GM23338 (cell line): ENCODE results near the gene IGSF8. TPM values are rescaled to one million over a fixed set of nuclear protein-coding genes. Genes with fewer than 3 reads are reported as not detected.
A peak's percentile ranks its signal among the peaks of the same experiment; 100 is the strongest.

Experiments
- ATAC-seq: fragments of 200-7000 bp; cut with Tn5 transposase; 3 replicates; pipeline ENCODE4 v1.9.1; 2020
- DNase-seq: peaks from one replicate; pipeline ENCODE4 v3.0.0-alpha.2; 2015; ENCODE audit warnings: low spot score
- H2AFZ ChIP-seq: fragments of 200-600 bp; sonication (generic); 2 replicates; pipeline ENCODE4 v1.8.0; 2016; ENCODE audit warnings: antibody characterized with exemption, mild to moderate bottlenecking, moderate library complexity
- H3F3A ChIP-seq: fragments of 200-600 bp; sonication (generic); replicated peaks from 2 replicates; pipeline ENCODE4 v1.8.0; 2017; ENCODE audit warnings: antibody characterized with exemption, mixed run types, low read depth
- H3K27ac ChIP-seq: fragments of 200-600 bp; sonication (generic); 2 replicates; pipeline ENCODE4 v1.6.1; 2016; ENCODE audit warnings: low read depth
- H3K27me3 ChIP-seq: fragments of 200-600 bp; sonication (generic); 2 replicates; pipeline ENCODE4 v1.8.0; 2016; ENCODE audit warnings: mild to moderate bottlenecking, mixed run types, moderate library complexity; ENCODE audit not compliant: insufficient read depth
- H3K36me3 ChIP-seq: fragments of 200-600 bp; sonication (generic); 2 replicates; pipeline ENCODE4 v1.8.0; 2016; ENCODE audit warnings: mild to moderate bottlenecking; ENCODE audit not compliant: insufficient read depth
- H3K4me1 ChIP-seq: fragments of 200-600 bp; sonication (generic); 2 replicates; pipeline ENCODE4 v1.8.0; 2016; ENCODE audit warnings: mild to moderate bottlenecking, moderate library complexity; ENCODE audit not compliant: insufficient read depth
- H3K4me2 ChIP-seq: fragments of 200-600 bp; sonication (generic); 2 replicates; pipeline ENCODE4 v1.7.1; 2017; ENCODE audit warnings: mixed run types
- H3K4me3 ChIP-seq: fragments of 200-600 bp; sonication (generic); 2 replicates; pipeline ENCODE4 v1.6.1; 2016; ENCODE audit warnings: mixed run types
- H3K79me2 ChIP-seq: fragments of 200-600 bp; sonication (generic); replicated peaks from 2 replicates; pipeline ENCODE4 v1.8.0; 2017; ENCODE audit warnings: mild to moderate bottlenecking; ENCODE audit not compliant: insufficient read depth
- H3K9me2 ChIP-seq: fragments of 200-600 bp; sonication (generic); 2 replicates; pipeline ENCODE4 v1.8.0; 2017; ENCODE audit not compliant: insufficient read depth
- H4K20me1 ChIP-seq: fragments of 200-600 bp; sonication (generic); replicated peaks from 2 replicates; pipeline ENCODE4 v1.8.0; 2017; ENCODE audit warnings: mild to moderate bottlenecking; ENCODE audit not compliant: insufficient read depth
- H3K27ac Mint-ChIP-seq: 2 replicates; pipeline ENCODE4 v1.8.0; 2020; ENCODE audit warnings: inconsistent platforms, mild to moderate bottlenecking, moderate library complexity, mixed read lengths
- H3K27me3 Mint-ChIP-seq: 3 replicates; pipeline ENCODE4 v1.8.0; 2022; ENCODE audit warnings: low read depth, mild to moderate bottlenecking, moderate library complexity, mixed read lengths, inconsistent platforms; ENCODE audit not compliant: insufficient read depth, poor library complexity
- H3K36me3 Mint-ChIP-seq: 3 replicates; pipeline ENCODE4 v1.8.0; 2021; ENCODE audit warnings: low read depth, mild to moderate bottlenecking, inconsistent platforms, moderate library complexity, mixed read lengths
- H3K4me1 Mint-ChIP-seq: 3 replicates; pipeline ENCODE4 v1.8.0; 2020; ENCODE audit warnings: mild to moderate bottlenecking, inconsistent platforms, mixed read lengths
- H3K4me3 Mint-ChIP-seq: 3 replicates; pipeline ENCODE4 v1.8.0; 2021; ENCODE audit warnings: moderate library complexity, mild to moderate bottlenecking, inconsistent platforms, mixed read lengths
- H3K9me3 Mint-ChIP-seq: 3 replicates; pipeline ENCODE4 v1.8.0; 2020; ENCODE audit warnings: moderate library complexity, mild to moderate bottlenecking, inconsistent platforms, mixed read lengths
- CREB1 ChIP-seq: fragments of 250-450 bp; sonication (Bioruptor Pico); IDR thresholded peaks from 2 replicates; pipeline ENCODE4 v1.5.0; 2020; ENCODE audit warnings: low read depth, mild to moderate bottlenecking, moderate library complexity
- EZH2 ChIP-seq: fragments of 200-600 bp; sonication (generic); IDR thresholded peaks from one replicate; pipeline ENCODE4 v1.8.0; 2017; ENCODE audit warnings: antibody characterized with exemption, mild to moderate bottlenecking, low read depth; ENCODE audit not compliant: unreplicated experiment
- JUNB ChIP-seq: IDR thresholded peaks from one replicate; pipeline ENCODE4 v1.6.1; 2016; ENCODE audit warnings: antibody characterized with exemption; ENCODE audit not compliant: unreplicated experiment
- NANOG ChIP-seq: IDR thresholded peaks from 2 replicates; pipeline ENCODE4 v1.6.1; 2016; ENCODE audit warnings: antibody characterized with exemption, borderline replicate concordance
- POLR2AphosphoS5 ChIP-seq: IDR thresholded peaks from 2 replicates; pipeline ENCODE4 v1.6.1; 2016; ENCODE audit warnings: antibody characterized with exemption, low read depth
- REST ChIP-seq: IDR thresholded peaks from one replicate; pipeline ENCODE4 v1.6.1; 2018; ENCODE audit warnings: antibody characterized with exemption; ENCODE audit not compliant: unreplicated experiment
- ZNF114 ChIP-seq: fragments of 250-450 bp; sonication (Bioruptor Pico); IDR thresholded peaks from 2 replicates; pipeline ENCODE4 v1.5.0; 2020; ENCODE audit warnings: mild to moderate bottlenecking, moderate library complexity
- polyA plus RNA-seq: library from polyadenylated mRNA; unstranded; fragments of >200 nt; fragmentation: Nextera tagmentation; extraction: Ambion mirVana; gene quantifications from 2 replicates; pipeline ENCODE4 v1.2.1, GENCODE V29; 2016
- total RNA-seq: library from RNA; depleted of rRNA; stranded (reverse); fragments of >200 nt; shearing (Covaris generic); gene quantifications from 2 replicates; pipeline ENCODE4 v1.2.3, GENCODE V29; 2014
- TF ChIP-seq, protein P1 (sequence below): IDR thresholded peaks from 2 replicates; pipeline ENCODE4 v1.6.1; 2016; ENCODE audit warnings: antibody characterized with exemption
- TF ChIP-seq, protein P2 (sequence below), 2 experiments: fragments of 200-600 bp in 1 of 2; sonication (generic) in 1 of 2; conservative IDR thresholded peaks; 2 replicates each; pipeline versions ENCODE4 v1.5.1 to v1.6.1; 2016 to 2017; ENCODE audit warnings: antibody characterized with exemption in 2 of 2, low read depth in 2 of 2, mild to moderate bottlenecking in 2 of 2, moderate library complexity in 1 of 2

Gene IGSF8
- total and polyA plus RNA-seq, 2 experiments from 2014 or later: 38.4 to 120 TPM

GRCh38 chr1:160121388-160121787 lies 23.0 kb upstream of the IGSF8 start (continued):
- TF ChIP-seq REST (no peak), NANOG (no peak)

GRCh38 chr1:160120797-160121196 lies 22.4 kb upstream of the IGSF8 start:
- H3K9me3 Mint-ChIP-seq: no peaks in the 10 kb centered on the region
- Histone ChIP-seq H3K4me1 (peaks cover 27% of the 10 kb centered on the region), H3K4me2 (no peak overlapping the region), H3K9me2 (no peaks in the 10 kb centered on the region), H3K36me3 (no peaks in the 10 kb centered on the region), H4K20me1 (no peaks in the 10 kb centered on the region), H3K79me2 (peaks cover 4% of the 10 kb centered on the region; the same call in 1 of the 2 replicates), H3K27me3 (no peaks in the 10 kb centered on the region), H3F3A (no peaks in the 10 kb centered on the region), H3K4me3 (no peak overlapping the region), H3K27ac (no peak overlapping the region), H2AFZ (no peak overlapping the region)
- DNase-seq (no peak), ATAC-seq (no peak)
- H3K36me3 Mint-ChIP-seq: peaks cover 56% of the 10 kb centered on the region
- H3K27me3 Mint-ChIP-seq: peaks cover 3% of the 10 kb centered on the region
- H3K4me1 Mint-ChIP-seq: peaks cover 49% of the 10 kb centered on the region
- H3K27ac Mint-ChIP-seq: 0 out of 2 replicates have a peak overlapping the region, but pooled peaks have one; percentile 25
- no peak overlapping the region for H3K4me3 Mint-ChIP-seq
- TF ChIP-seq ZNF114 (CRISPR knock-in tag) (no peak), NANOG (no peak), JUNB (no peak), CREB1 (no peak), POLR2AphosphoS5 (no peak), EZH2 (no peak), REST (no peak)
- TF ChIP-seq, protein P1, sequence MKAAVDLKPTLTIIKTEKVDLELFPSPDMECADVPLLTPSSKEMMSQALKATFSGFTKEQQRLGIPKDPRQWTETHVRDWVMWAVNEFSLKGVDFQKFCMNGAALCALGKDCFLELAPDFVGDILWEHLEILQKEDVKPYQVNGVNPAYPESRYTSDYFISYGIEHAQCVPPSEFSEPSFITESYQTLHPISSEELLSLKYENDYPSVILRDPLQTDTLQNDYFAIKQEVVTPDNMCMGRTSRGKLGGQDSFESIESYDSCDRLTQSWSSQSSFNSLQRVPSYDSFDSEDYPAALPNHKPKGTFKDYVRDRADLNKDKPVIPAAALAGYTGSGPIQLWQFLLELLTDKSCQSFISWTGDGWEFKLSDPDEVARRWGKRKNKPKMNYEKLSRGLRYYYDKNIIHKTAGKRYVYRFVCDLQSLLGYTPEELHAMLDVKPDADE: no peak
- TF ChIP-seq, protein P2, sequence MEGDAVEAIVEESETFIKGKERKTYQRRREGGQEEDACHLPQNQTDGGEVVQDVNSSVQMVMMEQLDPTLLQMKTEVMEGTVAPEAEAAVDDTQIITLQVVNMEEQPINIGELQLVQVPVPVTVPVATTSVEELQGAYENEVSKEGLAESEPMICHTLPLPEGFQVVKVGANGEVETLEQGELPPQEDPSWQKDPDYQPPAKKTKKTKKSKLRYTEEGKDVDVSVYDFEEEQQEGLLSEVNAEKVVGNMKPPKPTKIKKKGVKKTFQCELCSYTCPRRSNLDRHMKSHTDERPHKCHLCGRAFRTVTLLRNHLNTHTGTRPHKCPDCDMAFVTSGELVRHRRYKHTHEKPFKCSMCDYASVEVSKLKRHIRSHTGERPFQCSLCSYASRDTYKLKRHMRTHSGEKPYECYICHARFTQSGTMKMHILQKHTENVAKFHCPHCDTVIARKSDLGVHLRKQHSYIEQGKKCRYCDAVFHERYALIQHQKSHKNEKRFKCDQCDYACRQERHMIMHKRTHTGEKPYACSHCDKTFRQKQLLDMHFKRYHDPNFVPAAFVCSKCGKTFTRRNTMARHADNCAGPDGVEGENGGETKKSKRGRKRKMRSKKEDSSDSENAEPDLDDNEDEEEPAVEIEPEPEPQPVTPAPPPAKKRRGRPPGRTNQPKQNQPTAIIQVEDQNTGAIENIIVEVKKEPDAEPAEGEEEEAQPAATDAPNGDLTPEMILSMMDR (conservative IDR thresholded peaks at IDR 0.05; ENCODE audit: low read depth in 2 of 2): no peak
